GM12878 (cell line): Measurements from ENCODE around the gene TDRD12. TPM values are rescaled to one million over a fixed set of nuclear protein-coding genes. Genes with fewer than 3 reads are reported as not detected.
"Not testable (repeated sequence)": the region's sequence is repeated elsewhere in the genome, so short reads cannot be mapped to it uniquely, and the experiment has no call there.

ENCODE experiments used
- ATAC-seq: fragments of 200-7000 bp; cut with Tn5 transposase; 3 replicates; pipeline ENCODE4 v1.9.1; 2020; ENCODE audit warnings: mild to moderate bottlenecking, moderate library complexity
- BruUV-seq: library from RNA; stranded (reverse); fragments of 400-500 nt; replicated peaks from 2 replicates; lab custom pipeline; 2021; lab: Mats Ljungman, UMichigan
- CTCF ChIA-PET: fragments of 300-600 bp; sonication (Branson Sonifier 250); formaldehyde crosslinking; extraction: SDS; loops from one replicate; lab custom pipeline; 2021; ENCODE audit warnings: inconsistent platforms; lab: Yijun Ruan, JAX
- POLR2A ChIA-PET: fragments of 350-600 bp; formaldehyde crosslinking; extraction: SDS; loops from one replicate; lab custom pipeline; 2021; ENCODE audit warnings: inconsistent platforms; lab: Charles Lee
- RAD21 ChIA-PET: fragments of 300-600 bp; sonication (Branson Sonifier 250); formaldehyde crosslinking; loops from one replicate; lab custom pipeline; 2023; ENCODE audit warnings: antibody characterized with exemption; ENCODE audit not compliant: unreplicated experiment; lab: Charles Lee
- SMC1A ChIA-PET: fragments of 300-600 bp; sonication (Branson Sonifier 250); formaldehyde crosslinking; loops from one replicate; lab custom pipeline; 2023; ENCODE audit not compliant: unreplicated experiment, uncharacterized antibody; lab: Charles Lee
- DNase-seq: peaks from one replicate; pipeline ENCODE4 v3.0.0-alpha.2; 2011; ENCODE audit warnings: low read depth, low spot score
- FAIRE-seq: peaks from 3 replicates; lab custom pipeline; 2011; peaks lifted over from hg19 to GRCh38; lab: Jason Lieb, UNC
- H2AFZ ChIP-seq: 2 replicates; pipeline ENCODE4 v1.6.0; 2011; ENCODE audit warnings: low read depth, low read length, control low read depth; ENCODE audit not compliant: control insufficient read depth
- H3K27ac ChIP-seq: 2 replicates; pipeline ENCODE4 v1.5.1; 2011; ENCODE audit warnings: control low read depth; ENCODE audit not compliant: control insufficient read depth, insufficient read depth
- H3K27me3 ChIP-seq, 2 experiments: replicated peaks in 1 of 2; 2 replicates each; pipeline versions ENCODE4 v1.6.0 to v1.6.1; 2011; ENCODE audit warnings: low read length in 1 of 2; ENCODE audit not compliant: control insufficient read depth in 2 of 2, insufficient read depth in 2 of 2
- H3K36me3 ChIP-seq, 2 experiments: 2 replicates each; pipeline ENCODE4 v1.5.1; 2011; ENCODE audit warnings: low read length in 1 of 2; ENCODE audit not compliant: control insufficient read depth in 2 of 2, insufficient read depth in 2 of 2
- H3K4me1 ChIP-seq: 2 replicates; pipeline ENCODE4 v1.6.1; 2011; ENCODE audit warnings: mild to moderate bottlenecking, low read length, moderate library complexity, mixed read lengths; ENCODE audit not compliant: control insufficient read depth, insufficient read depth
- H3K4me2 ChIP-seq: 2 replicates; pipeline ENCODE4 v1.6.0; 2011; ENCODE audit warnings: control low read depth; ENCODE audit not compliant: control insufficient read depth, insufficient read depth
- H3K4me3 ChIP-seq: fragments of 200-600 bp; sonication (generic); 2 replicates; pipeline ENCODE4 v1.5.1; 2016
- H3K79me2 ChIP-seq: 2 replicates; pipeline ENCODE4 v1.6.0; 2011; ENCODE audit warnings: low read length; ENCODE audit not compliant: control insufficient read depth, insufficient read depth
- H3K9ac ChIP-seq: 2 replicates; pipeline ENCODE4 v1.8.0; 2011; ENCODE audit warnings: low read length, control low read depth, mixed read lengths; ENCODE audit not compliant: control insufficient read depth, insufficient read depth
- H3K9me3 ChIP-seq: replicated peaks from 3 replicates; pipeline ENCODE4 v1.5.1; 2011; ENCODE audit warnings: mild to moderate bottlenecking, low read length; ENCODE audit not compliant: control insufficient read depth, insufficient read depth
- H4K20me1 ChIP-seq: 2 replicates; pipeline ENCODE4 v1.6.0; 2011; ENCODE audit not compliant: control insufficient read depth, insufficient read depth
- BCL11A ChIP-seq: IDR thresholded peaks from 2 replicates; pipeline ENCODE4 v1.6.1; 2011; ENCODE audit warnings: low read depth, low read length
- NRF1 ChIP-seq: conservative IDR thresholded peaks from 2 replicates; pipeline ENCODE4 v1.6.1; 2011; ENCODE audit warnings: mild to moderate bottlenecking, low read depth, low read length, improper control_type of control experiment
- SMAD1 ChIP-seq: fragments of 450-650 bp; IDR thresholded peaks from 2 replicates; pipeline ENCODE4 v1.6.1; 2018; ENCODE audit warnings: mild to moderate bottlenecking, low read depth; ENCODE audit not compliant: partially characterized antibody
- STAT3 ChIP-seq: IDR thresholded peaks from 2 replicates; pipeline ENCODE4 v1.6.1; 2011; ENCODE audit warnings: low read depth, low read length, improper control_type of control experiment
- WGBS: methylation state at CpG from one replicate; pipeline ENCODE4 v1.1.6; 2016; ENCODE audit warnings: low lambda C conversion rate; ENCODE audit not compliant: insufficient replicate concordance, insufficient coverage; ENCODE audit errors: missing lambda C conversion rate; 5-methylcytosine and 5-hydroxymethylcytosine counted together
- in situ Hi-C: fragments of 300-500 bp; cut with MboI; formaldehyde crosslinking; loops from 9 replicates; pipeline ENCODE4 v1.14.3; 2018; ENCODE audit warnings: mixed read lengths
- intact Hi-C: fragments of 100-400 bp; cut with micrococcal nuclease; formaldehyde crosslinking; loops from one replicate; pipeline ENCODE4 v1.14.2; 2022; ENCODE audit not compliant: unreplicated experiment
- polyA plus RNA-seq, 11 experiments: library from polyadenylated mRNA; depleted of rRNA in 4 of 11; unstranded in 6 of 11; stranded (reverse) in 5 of 11; fragments of >200 nt; fragmentation: Nextera tagmentation in 4 of 11; fragmentation: Illumina TruSeq in 1 of 11; extraction: Ambion mirVana in 4 of 11; extraction: Trizol in 1 of 11; gene quantifications; 1 replicate in 1 of 11; 2 replicates in 10 of 11; pipeline versions ENCODE4 v1.2.1 to v1.2.3, GENCODE V29; 2011 to 2016; ENCODE audit warnings: inconsistent platforms in 2 of 11, missing spikeins in 2 of 11, low read depth in 1 of 11
- total RNA-seq, 4 experiments: library from RNA; depleted of rRNA in 3 of 4; stranded (reverse); fragments of >200 nt in 3 of 4; fragmentation: Illumina TruSeq in 1 of 4; extraction: Trizol in 1 of 4; gene quantifications; 2 replicates each; pipeline versions ENCODE4 v1.2.1 to v1.2.3, GENCODE V29; 2013 to 2021
- TF ChIP-seq, protein P1 (sequence below): IDR thresholded peaks from 2 replicates; pipeline ENCODE4 v1.6.1; 2011; ENCODE audit warnings: low read depth, mild to moderate bottlenecking, low read length, moderate library complexity, borderline replicate concordance; ENCODE audit errors: extremely low read depth
- TF ChIP-seq, protein P2 (sequence below): fragments of 450-650 bp; IDR thresholded peaks from 2 replicates; pipeline ENCODE4 v1.6.1; 2016; ENCODE audit warnings: mild to moderate bottlenecking, moderate library complexity, borderline replicate concordance

The TDRD12 gene
- total and polyA plus RNA-seq, 10 of the 15 experiments (the other 5 are each of a cell fraction or from before 2014, with no cell fraction given), result 0.08 to 0.15 TPM; not detected in 8

DNA sequence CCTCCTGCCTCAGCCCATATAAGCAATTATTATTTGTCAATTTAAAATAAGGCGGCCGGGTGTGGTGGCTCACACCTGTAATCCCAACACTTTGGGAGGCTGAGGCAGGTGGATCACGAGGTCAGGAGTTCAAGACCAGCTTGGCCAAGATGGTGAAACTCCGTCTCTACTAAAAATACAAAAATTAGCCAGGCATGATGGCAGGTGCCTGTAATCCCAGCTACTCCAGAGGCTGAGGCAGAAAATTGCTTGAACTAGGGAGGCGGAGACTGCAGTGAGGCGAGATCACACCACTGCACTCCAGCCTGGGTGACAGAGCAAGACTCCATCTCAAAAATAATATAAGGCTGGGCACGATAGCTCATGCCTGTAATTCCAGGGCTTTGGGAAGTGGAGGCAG is 137.3 kb downstream of the TDRD12 start:
- H3K27ac ChIP-seq, POLR2A ChIA-PET, FAIRE-seq, H3K36me3 ChIP-seq, H3K9me3 ChIP-seq, H3K9ac ChIP-seq, ATAC-seq, H3K4me1 ChIP-seq, intact Hi-C loops, H3K4me3 ChIP-seq, H3K27me3 ChIP-seq, H4K20me1 ChIP-seq, SMC1A ChIA-PET, DNase-seq, RAD21 ChIA-PET, BruUV-seq, H3K4me2 ChIP-seq, H2AFZ ChIP-seq, CTCF ChIA-PET, H3K79me2 ChIP-seq, in situ Hi-C loops: not testable (repeated sequence)
- WGBS, result 80% methylated on average over 7 of the region's 7 CpGs

DNA sequence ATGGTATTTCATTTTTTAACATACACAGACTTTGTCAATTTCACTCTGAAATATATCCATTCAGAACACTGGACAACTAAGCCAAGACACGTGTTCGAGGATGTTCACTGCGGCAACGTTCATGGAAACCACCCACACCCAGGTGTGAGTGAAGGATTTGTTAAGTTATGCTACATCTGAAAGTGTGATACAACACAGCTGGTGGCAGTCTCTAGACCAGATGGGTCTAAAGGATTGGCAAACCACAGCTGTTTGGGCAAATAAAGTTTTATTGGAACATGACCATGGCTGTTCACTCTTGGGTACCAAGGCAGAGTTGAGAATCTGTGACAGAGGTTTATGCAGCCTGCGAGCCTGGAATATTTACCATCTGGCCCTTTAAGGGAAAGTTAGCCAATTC is 138.0 kb downstream of the TDRD12 start:
- Histone ChIP-seq H3K27me3 (no peaks in the 10 kb centered on the region), H3K9ac (no peak overlapping the region), H3K79me2 (no peaks in the 10 kb centered on the region), H4K20me1 (no peaks in the 10 kb centered on the region), H3K36me3 (no peaks in the 10 kb centered on the region), H3K4me2 (no peak overlapping the region), H3K4me3 (no peak overlapping the region), H3K9me3 (no peaks in the 10 kb centered on the region), H3K4me1 (no peaks in the 10 kb centered on the region), H3K27ac (no peak overlapping the region), H2AFZ (no peak overlapping the region)
- TF ChIP-seq SMAD1 (no peak), STAT3 (no peak), BCL11A (no peak), NRF1 (no peak)
- TF ChIP-seq, protein P1, sequence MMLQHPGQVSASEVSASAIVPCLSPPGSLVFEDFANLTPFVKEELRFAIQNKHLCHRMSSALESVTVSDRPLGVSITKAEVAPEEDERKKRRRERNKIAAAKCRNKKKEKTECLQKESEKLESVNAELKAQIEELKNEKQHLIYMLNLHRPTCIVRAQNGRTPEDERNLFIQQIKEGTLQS, result no peak
- TF ChIP-seq, protein P2, sequence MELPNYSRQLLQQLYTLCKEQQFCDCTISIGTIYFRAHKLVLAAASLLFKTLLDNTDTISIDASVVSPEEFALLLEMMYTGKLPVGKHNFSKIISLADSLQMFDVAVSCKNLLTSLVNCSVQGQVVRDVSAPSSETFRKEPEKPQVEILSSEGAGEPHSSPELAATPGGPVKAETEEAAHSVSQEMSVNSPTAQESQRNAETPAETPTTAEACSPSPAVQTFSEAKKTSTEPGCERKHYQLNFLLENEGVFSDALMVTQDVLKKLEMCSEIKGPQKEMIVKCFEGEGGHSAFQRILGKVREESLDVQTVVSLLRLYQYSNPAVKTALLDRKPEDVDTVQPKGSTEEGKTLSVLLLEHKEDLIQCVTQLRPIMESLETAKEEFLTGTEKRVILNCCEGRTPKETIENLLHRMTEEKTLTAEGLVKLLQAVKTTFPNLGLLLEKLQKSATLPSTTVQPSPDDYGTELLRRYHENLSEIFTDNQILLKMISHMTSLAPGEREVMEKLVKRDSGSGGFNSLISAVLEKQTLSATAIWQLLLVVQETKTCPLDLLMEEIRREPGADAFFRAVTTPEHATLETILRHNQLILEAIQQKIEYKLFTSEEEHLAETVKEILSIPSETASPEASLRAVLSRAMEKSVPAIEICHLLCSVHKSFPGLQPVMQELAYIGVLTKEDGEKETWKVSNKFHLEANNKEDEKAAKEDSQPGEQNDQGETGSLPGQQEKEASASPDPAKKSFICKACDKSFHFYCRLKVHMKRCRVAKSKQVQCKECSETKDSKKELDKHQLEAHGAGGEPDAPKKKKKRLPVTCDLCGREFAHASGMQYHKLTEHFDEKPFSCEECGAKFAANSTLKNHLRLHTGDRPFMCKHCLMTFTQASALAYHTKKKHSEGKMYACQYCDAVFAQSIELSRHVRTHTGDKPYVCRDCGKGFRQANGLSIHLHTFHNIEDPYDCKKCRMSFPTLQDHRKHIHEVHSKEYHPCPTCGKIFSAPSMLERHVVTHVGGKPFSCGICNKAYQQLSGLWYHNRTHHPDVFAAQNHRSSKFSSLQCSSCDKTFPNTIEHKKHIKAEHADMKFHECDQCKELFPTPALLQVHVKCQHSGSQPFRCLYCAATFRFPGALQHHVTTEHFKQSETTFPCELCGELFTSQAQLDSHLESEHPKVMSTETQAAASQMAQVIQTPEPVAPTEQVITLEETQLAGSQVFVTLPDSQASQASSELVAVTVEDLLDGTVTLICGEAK, result 0 out of 2 replicates have a peak, but pooled peaks have one; percentile 19
- FAIRE-seq, result no peak
- ChIA-PET POLR2A (no interaction called here), SMC1A (no interaction called here), CTCF (no interaction called here), RAD21 (no interaction called here)
- no TSS peak for BruUV-seq
- WGBS, result 78% methylated on average over 5 of the region's 5 CpGs
- no peak for DNase-seq
- no peak for ATAC-seq
- intact Hi-C loops, result no loop called here
- in situ Hi-C loops, result no loop called here
